Astrocyte (in vitro differentiated cells and primary cell): ENCODE measurements around the gene TFF1. TPM values are rescaled to one million over a fixed set of nuclear protein-coding genes. Genes with fewer than 3 reads are reported as not detected.
A peak's percentile ranks its signal among the peaks of the same experiment; 100 is the strongest.

Experiments used
- DNase-seq: peaks from one replicate; pipeline ENCODE4 v3.0.0-alpha.2; 2010; ENCODE audit warnings: low read depth
- FAIRE-seq: peaks from 2 replicates; lab custom pipeline; 2011; peaks lifted over from hg19 to GRCh38; lab: Jason Lieb, UNC
- H2AFZ ChIP-seq: 2 replicates; pipeline ENCODE4 v1.6.0; 2012; ENCODE audit warnings: low read depth, low read length, inconsistent platforms
- H3K27ac ChIP-seq: 2 replicates; pipeline ENCODE4 v1.5.1; 2011; ENCODE audit warnings: low read depth, low read length, inconsistent platforms
- H3K27me3 ChIP-seq: 2 replicates; pipeline ENCODE4 v1.6.0; 2011; ENCODE audit warnings: low read length, inconsistent platforms; ENCODE audit not compliant: insufficient read depth
- H3K36me3 ChIP-seq: 2 replicates; pipeline ENCODE4 v1.5.1; 2011; ENCODE audit warnings: low read length, inconsistent platforms; ENCODE audit not compliant: insufficient read depth
- H3K4me1 ChIP-seq: 2 replicates; pipeline ENCODE4 v1.5.1; 2011; ENCODE audit warnings: low read length, inconsistent platforms; ENCODE audit not compliant: insufficient read depth
- H3K4me2 ChIP-seq: 2 replicates; pipeline ENCODE4 v1.6.0; 2012; ENCODE audit warnings: low read length, inconsistent platforms
- H3K4me3 ChIP-seq: 2 replicates; pipeline ENCODE4 v1.5.1; 2011; ENCODE audit warnings: low read depth, mild to moderate bottlenecking, low read length, inconsistent platforms; ENCODE audit not compliant: insufficient read depth
- H3K79me2 ChIP-seq: 2 replicates; pipeline ENCODE4 v1.6.0; 2012; ENCODE audit warnings: mild to moderate bottlenecking, low read length, inconsistent platforms; ENCODE audit not compliant: insufficient read depth
- H3K9ac ChIP-seq: 2 replicates; pipeline ENCODE4 v1.6.0; 2012; ENCODE audit warnings: mild to moderate bottlenecking, low read length, inconsistent platforms
- H3K9me3 ChIP-seq: 2 replicates; pipeline ENCODE4 v1.5.1; 2012; ENCODE audit warnings: low read depth, mild to moderate bottlenecking, low read length, inconsistent platforms; ENCODE audit not compliant: insufficient read depth
- H4K20me1 ChIP-seq: 2 replicates; pipeline ENCODE4 v1.6.0; 2012; ENCODE audit warnings: low read length, inconsistent platforms; ENCODE audit not compliant: insufficient read depth
- H3K27ac Mint-ChIP-seq: one replicate; pipeline ENCODE4 v1.8.0; 2021; ENCODE audit warnings: mild to moderate bottlenecking, mixed read lengths; ENCODE audit not compliant: unreplicated experiment
- H3K27me3 Mint-ChIP-seq: one replicate; pipeline ENCODE4 v1.8.0; 2021; ENCODE audit warnings: low read depth, mixed read lengths; ENCODE audit not compliant: unreplicated experiment
- H3K36me3 Mint-ChIP-seq: one replicate; pipeline ENCODE4 v1.8.0; 2021; ENCODE audit warnings: low read depth, mixed read lengths; ENCODE audit not compliant: unreplicated experiment
- H3K4me1 Mint-ChIP-seq: one replicate; pipeline ENCODE4 v1.8.0; 2021; ENCODE audit warnings: low read depth, mixed read lengths; ENCODE audit not compliant: unreplicated experiment
- H3K4me3 Mint-ChIP-seq: one replicate; pipeline ENCODE4 v1.8.0; 2021; ENCODE audit warnings: mild to moderate bottlenecking, moderate library complexity, mixed read lengths; ENCODE audit not compliant: unreplicated experiment
- H3K9me3 Mint-ChIP-seq: one replicate; pipeline ENCODE4 v1.8.0; 2021; ENCODE audit warnings: mild to moderate bottlenecking, mixed read lengths; ENCODE audit not compliant: unreplicated experiment
- CTCF ChIP-seq: IDR thresholded peaks from 2 replicates; pipeline ENCODE4 v1.5.1; 2011; ENCODE audit warnings: low read depth, mild to moderate bottlenecking, inconsistent platforms, low read length, moderate library complexity; ENCODE audit not compliant: insufficient read depth
- EZH2 ChIP-seq: IDR thresholded peaks from 2 replicates; pipeline ENCODE4 v1.6.1; 2012; ENCODE audit warnings: mild to moderate bottlenecking, low read length, inconsistent platforms; ENCODE audit not compliant: insufficient read depth
- total RNA-seq: library from RNA; stranded (reverse); gene quantifications from 2 replicates; pipeline ENCODE4 v1.2.1, GENCODE V29; 2021

TFF1 gene
- total RNA-seq, 1 donor from 2014 or later, result not detected

DNA sequence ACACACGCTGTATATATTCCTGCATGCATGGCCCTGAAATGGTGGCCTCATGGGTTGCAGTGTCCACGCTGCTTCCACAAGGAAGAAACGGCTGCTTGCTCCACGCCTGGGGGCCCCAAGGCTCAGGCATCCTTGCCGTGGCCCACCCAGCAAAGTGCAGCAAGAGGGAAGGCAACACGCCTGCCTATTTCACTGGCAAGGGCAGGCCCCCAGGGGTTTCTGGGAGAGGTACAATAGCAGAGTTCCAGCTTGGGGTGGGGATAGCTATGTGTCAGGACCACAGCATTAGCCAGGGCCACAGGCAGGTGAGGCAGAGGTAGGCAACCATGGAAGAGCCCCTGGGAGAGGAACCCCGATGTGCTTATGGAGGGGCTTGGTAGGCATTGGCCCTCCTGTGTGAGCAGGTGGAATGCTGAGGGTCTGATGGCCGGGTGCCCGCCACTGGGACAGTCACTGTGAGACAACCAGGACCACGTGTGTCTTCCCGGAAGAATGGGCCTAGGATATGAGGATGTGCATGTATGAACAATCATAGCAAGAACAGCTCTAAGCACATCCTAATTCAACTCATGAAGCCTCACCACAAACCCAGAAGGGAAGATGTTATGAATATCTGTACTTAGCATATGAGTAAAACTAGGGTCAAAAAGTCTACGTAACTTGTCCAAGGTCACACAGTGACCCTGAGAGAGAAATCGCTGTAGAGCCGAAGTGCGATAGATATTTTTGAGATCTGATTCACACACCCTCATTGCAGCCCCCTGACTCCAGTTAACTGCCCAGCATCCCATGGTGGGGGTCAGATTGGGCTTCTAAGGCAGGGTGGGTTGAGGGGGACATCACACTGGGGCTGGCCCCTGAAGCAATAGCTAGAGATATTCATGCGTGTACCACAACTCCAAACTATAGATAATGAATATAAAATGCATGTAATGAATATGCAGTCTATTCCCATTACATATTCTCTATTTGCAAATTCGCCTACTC is 27.3 kb downstream of the TFF1 start:
- no peaks in the 10 kb centered on the region for H3K9me3 Mint-ChIP-seq
- DNase-seq, result no peak
- peaks cover 7% of the 10 kb centered on the region for H3K27me3 Mint-ChIP-seq

DNA sequence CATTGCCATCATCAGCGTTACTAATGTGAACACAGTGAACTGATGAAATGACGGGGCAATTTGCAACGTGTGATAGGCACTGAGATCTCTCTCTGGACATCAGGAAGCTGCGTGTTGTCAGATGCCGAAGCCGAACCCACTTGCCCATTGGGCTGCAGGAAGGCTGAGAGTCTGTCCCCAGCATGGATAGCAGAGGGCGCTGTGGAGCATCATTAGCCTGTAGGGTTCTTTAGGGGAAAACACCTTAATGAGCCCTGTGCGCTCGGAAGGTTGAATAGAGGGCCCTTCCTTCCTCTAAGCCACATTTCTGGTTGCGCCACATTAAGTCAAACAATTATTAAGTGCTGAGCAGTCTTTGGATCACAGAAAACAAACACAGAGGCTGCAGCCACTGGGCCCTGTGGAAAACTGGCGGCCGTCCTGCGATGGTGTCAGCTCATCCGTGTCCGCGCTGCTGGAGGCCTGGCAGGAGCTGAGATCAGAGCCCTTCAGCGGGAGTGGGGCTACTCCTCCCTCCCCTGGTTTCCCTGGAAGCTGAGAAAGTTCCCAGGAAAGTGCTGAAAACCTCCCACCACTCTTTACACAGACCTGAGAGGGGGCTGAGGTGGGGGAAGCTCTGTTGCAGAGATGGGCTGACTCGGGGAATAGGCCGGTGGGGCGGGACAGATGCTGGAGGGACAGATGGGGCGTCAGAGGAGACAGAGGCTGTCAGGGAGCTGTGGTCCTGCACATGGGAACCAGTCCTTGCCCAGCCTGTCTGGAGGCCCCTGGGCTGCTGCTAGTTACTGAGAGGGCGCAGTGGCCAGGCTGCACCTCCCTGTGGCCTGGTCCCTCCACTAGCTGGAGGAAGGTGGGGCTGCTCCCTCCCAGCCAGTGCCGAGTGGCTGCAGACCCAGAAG is 28.3 kb downstream of the TFF1 start:
- no peak overlapping the region for H3K27ac ChIP-seq
- peak; percentile 9 for DNase-seq
- Mint-ChIP-seq H3K27me3 (peaks cover 7% of the 10 kb centered on the region), H3K36me3 (no peaks in the 10 kb centered on the region), H3K27ac (no peak overlapping the region), H3K4me1 (peaks cover 5% of the 10 kb centered on the region), H3K9me3 (no peaks in the 10 kb centered on the region), H3K4me3 (no peak overlapping the region)
- H4K20me1 ChIP-seq, result no peaks in the 10 kb centered on the region
- peak overlapping the region; percentile 52 for H2AFZ ChIP-seq
- H3K9ac ChIP-seq, result no peak overlapping the region
- H3K36me3 ChIP-seq, result no peaks in the 10 kb centered on the region
- no peaks in the 10 kb centered on the region for H3K9me3 ChIP-seq
- TF ChIP-seq CTCF, result peak; percentile 61
- TF ChIP-seq EZH2, result no peak
- H3K79me2 ChIP-seq, result no peaks in the 10 kb centered on the region
- H3K4me2 ChIP-seq, result peak overlapping the region; percentile 60
- H3K27me3 ChIP-seq, result peaks cover 20% of the 10 kb centered on the region
- no peak for FAIRE-seq
- H3K4me1 ChIP-seq, result peaks cover 5% of the 10 kb centered on the region
- no peak overlapping the region for H3K4me3 ChIP-seq

More for the DNA sequence above, 27.3 kb downstream of the TFF1 start:
- no peak overlapping the region for H3K4me3 ChIP-seq
- peaks cover 20% of the 10 kb centered on the region for H3K27me3 ChIP-seq
- H3K36me3 ChIP-seq, result no peaks in the 10 kb centered on the region
- H3K4me1 Mint-ChIP-seq, result peaks cover 5% of the 10 kb centered on the region
- no peak overlapping the region for H3K4me2 ChIP-seq
- no peaks in the 10 kb centered on the region for H3K9me3 ChIP-seq
- no peaks in the 10 kb centered on the region for H3K79me2 ChIP-seq
- no peak overlapping the region for H3K4me3 Mint-ChIP-seq
- no peak for FAIRE-seq
- no peak overlapping the region for H3K27ac Mint-ChIP-seq
- no peaks in the 10 kb centered on the region for H4K20me1 ChIP-seq
- no peak overlapping the region for H3K27ac ChIP-seq
- no peak overlapping the region for H3K9ac ChIP-seq
- TF ChIP-seq CTCF, result no peak
- no peak overlapping the region for H2AFZ ChIP-seq
- peaks cover 5% of the 10 kb centered on the region for H3K4me1 ChIP-seq
- no peaks in the 10 kb centered on the region for H3K36me3 Mint-ChIP-seq
